WTC11 (cell line): Measurements from ENCODE around the gene CCND1. TPM values are rescaled to one million over a fixed set of nuclear protein-coding genes. Genes with fewer than 3 reads are reported as not detected.

Experiments used
- ATAC-seq: fragments of 200-7000 bp; cut with Tn5 transposase; 2 replicates; pipeline ENCODE4 v1.10.0; 2021; ENCODE audit warnings: mild to moderate bottlenecking, moderate library complexity
- CTCF ChIA-PET: fragments of 300-600 bp; sonication (Branson Sonifier 250); formaldehyde crosslinking; loops from one replicate; lab custom pipeline; 2021; ENCODE audit warnings: antibody characterized with exemption; lab: Charles Lee
- POLR2A ChIA-PET: fragments of 350-600 bp; sonication (Branson Sonifier 250); formaldehyde crosslinking; loops from one replicate; lab custom pipeline; 2021; ENCODE audit warnings: antibody characterized with exemption; lab: Charles Lee
- DNase-seq: peaks from one replicate; pipeline ENCODE4 v3.0.0; 2021; ENCODE audit warnings: low spot score
- H3K27ac Mint-ChIP-seq: 2 replicates; pipeline ENCODE4 v1.8.0; 2021; ENCODE audit warnings: mixed read lengths
- H3K27me3 Mint-ChIP-seq: 2 replicates; pipeline ENCODE4 v1.8.0; 2021; ENCODE audit warnings: low read depth, mild to moderate bottlenecking, moderate library complexity, mixed read lengths
- H3K36me3 Mint-ChIP-seq: 2 replicates; pipeline ENCODE4 v1.8.0; 2021; ENCODE audit warnings: mixed read lengths
- H3K4me1 Mint-ChIP-seq: 2 replicates; pipeline ENCODE4 v1.8.0; 2022; ENCODE audit warnings: mixed read lengths
- H3K4me3 Mint-ChIP-seq: 2 replicates; pipeline ENCODE4 v1.8.0; 2021; ENCODE audit warnings: mild to moderate bottlenecking, moderate library complexity, mixed read lengths
- H3K9me3 Mint-ChIP-seq: 2 replicates; pipeline ENCODE4 v1.8.0; 2021; ENCODE audit warnings: mixed read lengths
- ATF1 ChIP-seq: sonication (generic); formaldehyde crosslinking; IDR thresholded peaks from 2 replicates; pipeline ENCODE4 v1.8.1; 2023; ENCODE audit warnings: mild to moderate bottlenecking, moderate library complexity, missing genetic modification reagents
- CBFB ChIP-seq: sonication (generic); formaldehyde crosslinking; IDR thresholded peaks from 2 replicates; pipeline ENCODE4 v1.8.1; 2022; ENCODE audit warnings: mild to moderate bottlenecking, low read depth, missing genetic modification reagents
- ELF4 ChIP-seq: sonication (generic); formaldehyde crosslinking; IDR thresholded peaks from 2 replicates; pipeline ENCODE4 v1.8.1; 2022; ENCODE audit warnings: low read depth, mild to moderate bottlenecking, moderate library complexity, missing genetic modification reagents
- ETV6 ChIP-seq: sonication (generic); formaldehyde crosslinking; IDR thresholded peaks from 2 replicates; pipeline ENCODE4 v1.8.1; 2022; ENCODE audit warnings: mild to moderate bottlenecking, missing genetic modification reagents
- FOXP1 ChIP-seq: sonication (generic); formaldehyde crosslinking; IDR thresholded peaks from 2 replicates; pipeline ENCODE4 v1.8.0; 2022; ENCODE audit warnings: missing genetic modification reagents, mild to moderate bottlenecking, moderate library complexity, borderline replicate concordance
- GABPB1 ChIP-seq: sonication (generic); formaldehyde crosslinking; IDR thresholded peaks from 2 replicates; pipeline ENCODE4 v1.8.1; 2023; ENCODE audit warnings: mild to moderate bottlenecking, missing genetic modification reagents
- GRHL2 ChIP-seq: fragments of 250-450 bp; sonication (Bioruptor Pico); IDR thresholded peaks from 2 replicates; pipeline ENCODE4 v1.8.0; 2022; ENCODE audit warnings: mild to moderate bottlenecking, moderate library complexity; ENCODE audit not compliant: insufficient replicate concordance, severe bottlenecking
- NFATC4 ChIP-seq: fragments of 250-450 bp; sonication (Bioruptor Pico); IDR thresholded peaks from 2 replicates; pipeline ENCODE4 v1.9.0; 2021; ENCODE audit warnings: mild to moderate bottlenecking
- SMAD3 ChIP-seq: sonication (generic); formaldehyde crosslinking; IDR thresholded peaks from 2 replicates; pipeline ENCODE4 v1.8.0; 2022; ENCODE audit warnings: missing genetic modification reagents, mild to moderate bottlenecking, borderline replicate concordance
- ZNF219 ChIP-seq: sonication (generic); formaldehyde crosslinking; IDR thresholded peaks from 2 replicates; pipeline ENCODE4 v1.8.0; 2023; ENCODE audit warnings: missing genetic modification reagents, mild to moderate bottlenecking, borderline replicate concordance
- ZNF232 ChIP-seq: sonication (generic); formaldehyde crosslinking; IDR thresholded peaks from 2 replicates; pipeline ENCODE4 v1.8.0; 2022; ENCODE audit warnings: mild to moderate bottlenecking, missing genetic modification reagents
- ZNF423 ChIP-seq: fragments of 250-450 bp; sonication (Bioruptor Pico); IDR thresholded peaks from 2 replicates; pipeline ENCODE4 v2.1.2; 2022; ENCODE audit warnings: mild to moderate bottlenecking, moderate library complexity
- ZNF671 ChIP-seq: fragments of 250-450 bp; sonication (Bioruptor Pico); IDR thresholded peaks from 2 replicates; pipeline ENCODE4 v1.8.0; 2021; ENCODE audit warnings: mild to moderate bottlenecking
- total RNA-seq: library from RNA; stranded (reverse); gene quantifications from 3 replicates; pipeline ENCODE4 v1.2.3, GENCODE V29; 2021
- TF ChIP-seq, protein P1 (sequence below): sonication (generic); formaldehyde crosslinking; IDR thresholded peaks from 2 replicates; pipeline ENCODE4 v1.8.0; 2022; ENCODE audit warnings: mild to moderate bottlenecking, missing genetic modification reagents
- TF ChIP-seq, protein P2 (sequence below): fragments of 250-450 bp; sonication (Bioruptor Pico); IDR thresholded peaks from 2 replicates; pipeline ENCODE4 v1.9.0; 2021; ENCODE audit warnings: mild to moderate bottlenecking, borderline replicate concordance
- TF ChIP-seq, protein P3 (sequence below): sonication (generic); formaldehyde crosslinking; IDR thresholded peaks from 2 replicates; pipeline ENCODE4 v1.8.1; 2023; ENCODE audit warnings: mild to moderate bottlenecking, moderate library complexity, missing genetic modification reagents
- TF ChIP-seq, protein P4 (sequence below): sonication (generic); formaldehyde crosslinking; IDR thresholded peaks from 2 replicates; pipeline ENCODE4 v1.8.1; 2023; ENCODE audit warnings: mild to moderate bottlenecking, missing genetic modification reagents, moderate library complexity
- TF ChIP-seq, protein P5 (sequence below): sonication (generic); formaldehyde crosslinking; IDR thresholded peaks from 2 replicates; pipeline ENCODE4 v1.8.1; 2023; ENCODE audit warnings: mild to moderate bottlenecking, missing genetic modification reagents, borderline replicate concordance
- TF ChIP-seq, protein P6 (sequence below): sonication (generic); formaldehyde crosslinking; IDR thresholded peaks from 2 replicates; pipeline ENCODE4 v1.8.0; 2022; ENCODE audit warnings: mild to moderate bottlenecking, missing genetic modification reagents
- TF ChIP-seq, protein P7 (sequence below): fragments of 250-450 bp; sonication (Bioruptor Pico); IDR thresholded peaks from 2 replicates; pipeline ENCODE4 v2.1.2; 2022; ENCODE audit warnings: mild to moderate bottlenecking, moderate library complexity

Gene CCND1
- total RNA-seq, 1 experiment from 2014 or later = 212 TPM

DNA sequence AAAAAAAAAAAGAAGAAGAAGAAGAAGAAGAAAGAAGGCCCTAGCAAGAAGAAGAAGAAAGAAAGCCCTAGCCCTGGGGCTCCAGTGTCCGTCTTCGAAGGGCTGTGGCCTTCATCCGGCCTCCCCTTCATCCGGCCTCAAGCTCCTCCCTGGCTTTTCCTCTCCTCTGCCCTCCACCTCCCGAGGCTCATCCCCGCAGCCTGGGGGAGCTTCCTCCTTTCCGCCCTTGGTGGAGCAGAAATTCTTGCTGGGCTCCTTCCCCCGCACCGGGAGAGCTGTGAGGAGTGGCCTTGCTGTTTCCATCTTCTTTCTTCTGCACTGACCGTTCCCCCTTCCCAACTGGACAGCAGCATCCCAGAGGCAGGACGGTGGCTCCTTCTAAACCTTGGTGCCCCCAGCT is 43.7 kb downstream of the CCND1 start:
- Mint-ChIP-seq H3K27ac (no peak overlapping the region), H3K27me3 (peaks cover 10% of the 10 kb centered on the region), H3K4me1 (peaks cover 5% of the 10 kb centered on the region), H3K9me3 (peaks cover 7% of the 10 kb centered on the region), H3K36me3 (no peaks in the 10 kb centered on the region), H3K4me3 (no peak overlapping the region)
- DNase-seq = no peak
- ChIA-PET CTCF (interaction anchor here (0.7 to 2.5 kb wide), 22 partner anchors 10 to 583 kb away, joined by 3 to 34 read pairs (median 6); partner anchors contain the start of genes FGF19, LTO1 and MYEOV), POLR2A (interaction anchor here (1.5 kb wide), 1 partner anchor 22 kb away, joined by 3 read pairs; no protein-coding TSS in a partner anchor)
- TF ChIP-seq GRHL2 (no peak), CBFB (CRISPR knock-in tag) (no peak), ATF1 (CRISPR knock-in tag) (no peak), ETV6 (CRISPR knock-in tag) (no peak), GABPB1 (CRISPR knock-in tag) (no peak), ZNF671 (no peak), ZNF219 (CRISPR knock-in tag) (no peak), ZNF423 (CRISPR knock-in tag) (no peak), FOXP1 (CRISPR knock-in tag) (no peak), ELF4 (CRISPR knock-in tag) (no peak), SMAD3 (CRISPR knock-in tag) (no peak), NFATC4 (CRISPR knock-in tag) (no peak), ZNF232 (CRISPR knock-in tag) (no peak)
- TF ChIP-seq, protein P1, sequence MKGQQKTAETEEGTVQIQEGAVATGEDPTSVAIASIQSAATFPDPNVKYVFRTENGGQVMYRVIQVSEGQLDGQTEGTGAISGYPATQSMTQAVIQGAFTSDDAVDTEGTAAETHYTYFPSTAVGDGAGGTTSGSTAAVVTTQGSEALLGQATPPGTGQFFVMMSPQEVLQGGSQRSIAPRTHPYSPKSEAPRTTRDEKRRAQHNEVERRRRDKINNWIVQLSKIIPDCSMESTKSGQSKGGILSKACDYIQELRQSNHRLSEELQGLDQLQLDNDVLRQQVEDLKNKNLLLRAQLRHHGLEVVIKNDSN = no peak
- TF ChIP-seq, protein P2, sequence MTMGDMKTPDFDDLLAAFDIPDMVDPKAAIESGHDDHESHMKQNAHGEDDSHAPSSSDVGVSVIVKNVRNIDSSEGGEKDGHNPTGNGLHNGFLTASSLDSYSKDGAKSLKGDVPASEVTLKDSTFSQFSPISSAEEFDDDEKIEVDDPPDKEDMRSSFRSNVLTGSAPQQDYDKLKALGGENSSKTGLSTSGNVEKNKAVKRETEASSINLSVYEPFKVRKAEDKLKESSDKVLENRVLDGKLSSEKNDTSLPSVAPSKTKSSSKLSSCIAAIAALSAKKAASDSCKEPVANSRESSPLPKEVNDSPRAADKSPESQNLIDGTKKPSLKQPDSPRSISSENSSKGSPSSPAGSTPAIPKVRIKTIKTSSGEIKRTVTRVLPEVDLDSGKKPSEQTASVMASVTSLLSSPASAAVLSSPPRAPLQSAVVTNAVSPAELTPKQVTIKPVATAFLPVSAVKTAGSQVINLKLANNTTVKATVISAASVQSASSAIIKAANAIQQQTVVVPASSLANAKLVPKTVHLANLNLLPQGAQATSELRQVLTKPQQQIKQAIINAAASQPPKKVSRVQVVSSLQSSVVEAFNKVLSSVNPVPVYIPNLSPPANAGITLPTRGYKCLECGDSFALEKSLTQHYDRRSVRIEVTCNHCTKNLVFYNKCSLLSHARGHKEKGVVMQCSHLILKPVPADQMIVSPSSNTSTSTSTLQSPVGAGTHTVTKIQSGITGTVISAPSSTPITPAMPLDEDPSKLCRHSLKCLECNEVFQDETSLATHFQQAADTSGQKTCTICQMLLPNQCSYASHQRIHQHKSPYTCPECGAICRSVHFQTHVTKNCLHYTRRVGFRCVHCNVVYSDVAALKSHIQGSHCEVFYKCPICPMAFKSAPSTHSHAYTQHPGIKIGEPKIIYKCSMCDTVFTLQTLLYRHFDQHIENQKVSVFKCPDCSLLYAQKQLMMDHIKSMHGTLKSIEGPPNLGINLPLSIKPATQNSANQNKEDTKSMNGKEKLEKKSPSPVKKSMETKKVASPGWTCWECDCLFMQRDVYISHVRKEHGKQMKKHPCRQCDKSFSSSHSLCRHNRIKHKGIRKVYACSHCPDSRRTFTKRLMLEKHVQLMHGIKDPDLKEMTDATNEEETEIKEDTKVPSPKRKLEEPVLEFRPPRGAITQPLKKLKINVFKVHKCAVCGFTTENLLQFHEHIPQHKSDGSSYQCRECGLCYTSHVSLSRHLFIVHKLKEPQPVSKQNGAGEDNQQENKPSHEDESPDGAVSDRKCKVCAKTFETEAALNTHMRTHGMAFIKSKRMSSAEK (CRISPR knock-in tag) = no peak
- TF ChIP-seq, protein P3, sequence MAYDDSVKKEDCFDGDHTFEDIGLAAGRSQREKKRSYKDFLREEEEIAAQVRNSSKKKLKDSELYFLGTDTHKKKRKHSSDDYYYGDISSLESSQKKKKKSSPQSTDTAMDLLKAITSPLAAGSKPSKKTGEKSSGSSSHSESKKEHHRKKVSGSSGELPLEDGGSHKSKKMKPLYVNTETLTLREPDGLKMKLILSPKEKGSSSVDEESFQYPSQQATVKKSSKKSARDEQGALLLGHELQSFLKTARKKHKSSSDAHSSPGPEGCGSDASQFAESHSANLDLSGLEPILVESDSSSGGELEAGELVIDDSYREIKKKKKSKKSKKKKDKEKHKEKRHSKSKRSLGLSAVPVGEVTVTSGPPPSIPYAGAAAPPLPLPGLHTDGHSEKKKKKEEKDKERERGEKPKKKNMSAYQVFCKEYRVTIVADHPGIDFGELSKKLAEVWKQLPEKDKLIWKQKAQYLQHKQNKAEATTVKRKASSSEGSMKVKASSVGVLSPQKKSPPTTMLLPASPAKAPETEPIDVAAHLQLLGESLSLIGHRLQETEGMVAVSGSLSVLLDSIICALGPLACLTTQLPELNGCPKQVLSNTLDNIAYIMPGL (CRISPR knock-in tag) = no peak
- TF ChIP-seq, protein P4, sequence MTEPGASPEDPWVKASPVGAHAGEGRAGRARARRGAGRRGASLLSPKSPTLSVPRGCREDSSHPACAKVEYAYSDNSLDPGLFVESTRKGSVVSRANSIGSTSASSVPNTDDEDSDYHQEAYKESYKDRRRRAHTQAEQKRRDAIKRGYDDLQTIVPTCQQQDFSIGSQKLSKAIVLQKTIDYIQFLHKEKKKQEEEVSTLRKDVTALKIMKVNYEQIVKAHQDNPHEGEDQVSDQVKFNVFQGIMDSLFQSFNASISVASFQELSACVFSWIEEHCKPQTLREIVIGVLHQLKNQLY (CRISPR knock-in tag) = no peak
- TF ChIP-seq, protein P5, sequence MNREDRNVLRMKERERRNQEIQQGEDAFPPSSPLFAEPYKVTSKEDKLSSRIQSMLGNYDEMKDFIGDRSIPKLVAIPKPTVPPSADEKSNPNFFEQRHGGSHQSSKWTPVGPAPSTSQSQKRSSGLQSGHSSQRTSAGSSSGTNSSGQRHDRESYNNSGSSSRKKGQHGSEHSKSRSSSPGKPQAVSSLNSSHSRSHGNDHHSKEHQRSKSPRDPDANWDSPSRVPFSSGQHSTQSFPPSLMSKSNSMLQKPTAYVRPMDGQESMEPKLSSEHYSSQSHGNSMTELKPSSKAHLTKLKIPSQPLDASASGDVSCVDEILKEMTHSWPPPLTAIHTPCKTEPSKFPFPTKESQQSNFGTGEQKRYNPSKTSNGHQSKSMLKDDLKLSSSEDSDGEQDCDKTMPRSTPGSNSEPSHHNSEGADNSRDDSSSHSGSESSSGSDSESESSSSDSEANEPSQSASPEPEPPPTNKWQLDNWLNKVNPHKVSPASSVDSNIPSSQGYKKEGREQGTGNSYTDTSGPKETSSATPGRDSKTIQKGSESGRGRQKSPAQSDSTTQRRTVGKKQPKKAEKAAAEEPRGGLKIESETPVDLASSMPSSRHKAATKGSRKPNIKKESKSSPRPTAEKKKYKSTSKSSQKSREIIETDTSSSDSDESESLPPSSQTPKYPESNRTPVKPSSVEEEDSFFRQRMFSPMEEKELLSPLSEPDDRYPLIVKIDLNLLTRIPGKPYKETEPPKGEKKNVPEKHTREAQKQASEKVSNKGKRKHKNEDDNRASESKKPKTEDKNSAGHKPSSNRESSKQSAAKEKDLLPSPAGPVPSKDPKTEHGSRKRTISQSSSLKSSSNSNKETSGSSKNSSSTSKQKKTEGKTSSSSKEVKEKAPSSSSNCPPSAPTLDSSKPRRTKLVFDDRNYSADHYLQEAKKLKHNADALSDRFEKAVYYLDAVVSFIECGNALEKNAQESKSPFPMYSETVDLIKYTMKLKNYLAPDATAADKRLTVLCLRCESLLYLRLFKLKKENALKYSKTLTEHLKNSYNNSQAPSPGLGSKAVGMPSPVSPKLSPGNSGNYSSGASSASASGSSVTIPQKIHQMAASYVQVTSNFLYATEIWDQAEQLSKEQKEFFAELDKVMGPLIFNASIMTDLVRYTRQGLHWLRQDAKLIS = no peak
- TF ChIP-seq, protein P6, sequence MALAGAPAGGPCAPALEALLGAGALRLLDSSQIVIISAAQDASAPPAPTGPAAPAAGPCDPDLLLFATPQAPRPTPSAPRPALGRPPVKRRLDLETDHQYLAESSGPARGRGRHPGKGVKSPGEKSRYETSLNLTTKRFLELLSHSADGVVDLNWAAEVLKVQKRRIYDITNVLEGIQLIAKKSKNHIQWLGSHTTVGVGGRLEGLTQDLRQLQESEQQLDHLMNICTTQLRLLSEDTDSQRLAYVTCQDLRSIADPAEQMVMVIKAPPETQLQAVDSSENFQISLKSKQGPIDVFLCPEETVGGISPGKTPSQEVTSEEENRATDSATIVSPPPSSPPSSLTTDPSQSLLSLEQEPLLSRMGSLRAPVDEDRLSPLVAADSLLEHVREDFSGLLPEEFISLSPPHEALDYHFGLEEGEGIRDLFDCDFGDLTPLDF = no peak
- TF ChIP-seq, protein P7, sequence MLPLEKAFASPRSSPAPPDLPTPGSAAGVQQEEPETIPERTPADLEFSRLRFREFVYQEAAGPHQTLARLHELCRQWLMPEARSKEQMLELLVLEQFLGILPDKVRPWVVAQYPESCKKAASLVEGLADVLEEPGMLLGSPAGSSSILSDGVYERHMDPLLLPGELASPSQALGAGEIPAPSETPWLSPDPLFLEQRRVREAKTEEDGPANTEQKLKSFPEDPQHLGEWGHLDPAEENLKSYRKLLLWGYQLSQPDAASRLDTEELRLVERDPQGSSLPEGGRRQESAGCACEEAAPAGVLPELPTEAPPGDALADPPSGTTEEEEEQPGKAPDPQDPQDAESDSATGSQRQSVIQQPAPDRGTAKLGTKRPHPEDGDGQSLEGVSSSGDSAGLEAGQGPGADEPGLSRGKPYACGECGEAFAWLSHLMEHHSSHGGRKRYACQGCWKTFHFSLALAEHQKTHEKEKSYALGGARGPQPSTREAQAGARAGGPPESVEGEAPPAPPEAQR (CRISPR knock-in tag) = no peak
- ATAC-seq = no peak
